ENCODE measurements around the gene KRTAP4-16.
"Not testable (repeated sequence)": the region's sequence is repeated elsewhere in the genome, so short reads cannot be mapped to it uniquely, and the experiment has no call there.

Gene KRTAP4-16

DNA sequence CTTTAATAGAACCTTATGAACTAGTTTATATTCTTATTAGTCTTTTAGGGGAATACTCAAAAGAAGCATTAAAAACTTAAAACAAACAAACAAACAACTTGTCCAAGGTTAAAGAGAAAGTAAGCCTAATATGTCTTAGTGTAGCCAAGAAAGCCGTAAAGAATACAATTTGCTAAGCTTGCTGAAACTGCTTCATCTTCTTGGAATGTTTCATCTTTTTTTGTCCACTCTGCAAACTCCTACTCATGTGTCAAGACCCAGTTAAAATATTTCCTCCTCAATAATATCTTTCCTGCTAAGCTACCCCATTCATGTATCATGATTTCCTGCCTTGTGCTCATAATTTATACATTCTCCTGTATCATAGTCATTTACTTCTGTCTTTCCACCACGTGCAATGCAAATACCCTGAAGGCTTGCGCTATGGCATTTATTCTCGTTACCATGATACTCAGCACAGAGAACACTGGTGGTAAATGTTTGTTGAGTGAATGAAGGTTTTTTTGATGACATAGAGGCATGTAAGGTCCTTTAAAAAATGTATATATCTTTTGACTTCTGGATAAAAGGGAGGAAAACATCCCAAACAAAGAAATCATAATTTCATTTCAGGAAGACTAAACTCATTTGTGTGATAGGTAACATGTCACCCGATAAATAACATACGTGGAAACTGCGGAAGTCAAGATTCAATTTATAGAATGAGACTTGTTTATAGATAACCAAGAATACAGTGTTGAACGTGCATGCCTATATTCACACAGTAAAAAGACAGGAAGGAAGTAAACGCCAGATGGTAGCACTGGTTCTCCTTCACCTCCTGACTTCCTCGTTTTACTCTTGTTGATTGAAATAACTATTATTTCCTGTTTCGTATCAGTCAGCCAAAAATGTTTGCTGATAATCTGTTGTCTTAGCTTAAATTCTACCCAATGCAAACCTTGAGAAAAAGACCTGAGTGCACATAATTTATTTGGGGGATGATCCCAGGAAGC lies 18.0 kb upstream of the KRTAP4-16 start:
- not testable (repeated sequence) for DNase-seq (ENCODE audit: low read depth in 3 of 3)

DNA sequence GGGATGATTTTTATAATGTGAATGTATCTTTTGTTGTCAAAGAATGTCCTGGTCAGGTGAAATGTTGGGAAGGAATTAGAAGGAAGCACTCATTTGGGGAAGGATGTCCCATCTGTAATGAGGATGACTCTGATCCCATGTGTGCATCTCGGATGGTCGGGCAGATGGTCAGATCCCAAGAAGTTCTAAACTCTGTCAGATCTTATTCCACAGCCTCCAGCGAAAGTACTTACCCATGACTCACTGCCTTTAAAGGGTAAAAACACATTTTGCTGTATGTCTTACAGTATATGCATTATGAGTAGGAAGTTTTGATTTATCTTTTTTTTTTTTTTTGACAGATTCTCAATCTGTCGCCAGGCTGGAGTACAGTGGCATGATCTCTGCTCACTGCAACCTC lies 16.7 kb upstream of the KRTAP4-16 start:
- DNase-seq (ENCODE audit: low read depth in 3 of 3), result no peak

DNA sequence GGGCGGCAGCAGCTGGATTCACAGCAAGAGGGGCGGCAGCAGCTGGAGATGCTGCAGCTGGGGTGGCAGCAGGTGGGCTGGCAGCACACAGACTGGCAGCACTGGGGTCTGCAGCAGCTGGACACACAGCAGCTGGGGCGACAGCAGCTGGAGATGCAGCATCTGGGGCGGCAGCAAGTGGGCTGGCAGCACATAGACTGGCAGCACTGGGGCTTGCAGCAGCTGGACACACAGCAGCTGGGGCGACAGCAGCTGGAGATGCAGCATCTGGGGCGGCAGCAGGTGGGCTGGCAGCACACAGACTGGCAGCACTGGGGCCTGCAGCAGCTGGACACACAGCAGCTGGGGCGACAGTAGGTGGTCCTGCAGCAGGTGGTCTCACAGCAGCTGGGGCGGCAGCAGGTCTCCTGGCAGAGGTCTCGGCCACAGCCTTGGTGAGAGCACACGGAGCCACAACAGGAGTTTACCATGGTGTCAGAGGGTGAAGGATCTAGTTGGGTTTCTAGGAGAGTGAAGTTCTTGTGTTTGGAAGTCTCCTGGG lies 15.9 kb upstream of the KRTAP4-16 start, which contains the start of gene KRTAP4-11:
KRTAP4-11 (minus strand) TSS at position 528 of the 541 bp plus-strand sequence; CDS start at position 470, 58 bp downstream.
- DNase-seq (ENCODE audit: low read depth in 3 of 3), result not testable (repeated sequence)

DNA sequence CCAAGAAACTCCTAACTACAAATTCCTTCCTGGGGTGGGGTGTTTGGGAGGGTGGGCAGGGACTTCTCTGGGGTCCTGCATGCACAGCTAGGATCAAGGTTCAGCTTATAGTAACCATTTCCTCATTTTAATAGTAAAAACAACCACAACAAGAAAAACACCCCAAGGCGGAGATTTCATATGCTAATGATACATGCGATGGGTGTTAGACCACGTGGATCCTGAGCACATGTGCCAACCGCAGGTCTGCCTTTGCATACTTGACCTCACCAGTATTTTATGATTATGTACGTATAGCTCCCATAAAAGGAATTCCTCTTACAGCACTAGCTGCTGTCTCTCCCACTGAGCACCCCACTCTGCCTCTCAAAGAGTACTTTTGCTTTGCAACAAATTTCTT lies 14.3 kb upstream of the KRTAP4-16 start:
- DNase-seq (ENCODE audit: low read depth in 3 of 3), result no peak

DNA sequence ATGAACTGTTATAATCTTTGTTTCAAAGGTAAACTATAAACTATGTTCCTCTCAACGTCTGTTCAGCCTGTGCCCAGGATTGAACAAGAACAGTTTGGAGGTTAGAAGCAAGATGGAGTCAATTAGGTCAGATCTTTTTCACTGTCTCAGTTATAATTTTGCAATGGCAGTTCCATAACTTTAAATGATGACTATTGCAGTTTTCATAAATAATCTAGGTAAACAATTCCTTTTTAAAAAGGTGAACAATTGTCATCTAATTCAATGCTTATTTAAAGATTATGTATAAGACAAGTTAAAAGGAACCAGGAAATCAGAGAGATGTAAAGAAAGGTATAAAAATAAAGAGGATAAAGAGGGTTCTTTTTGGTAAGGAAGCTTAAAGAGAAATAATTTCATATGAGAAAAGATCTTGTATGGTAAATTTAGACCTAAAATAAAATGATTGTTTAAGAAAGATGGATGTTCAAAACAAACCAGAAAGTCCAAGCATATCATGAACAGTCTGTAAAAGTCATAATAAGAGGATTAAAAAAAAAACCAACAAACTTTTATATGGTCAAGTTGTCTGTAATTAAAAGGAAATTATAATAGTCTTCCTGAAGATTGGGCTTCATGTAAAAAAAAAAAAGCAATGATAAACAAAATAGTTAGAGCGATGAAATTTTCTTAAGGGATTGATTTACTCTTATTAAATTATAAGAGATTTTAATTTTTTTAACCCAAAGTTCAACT lies 9.3 kb upstream of the KRTAP4-16 start:
- no peak for DNase-seq (ENCODE audit: low read depth in 3 of 3)

DNA sequence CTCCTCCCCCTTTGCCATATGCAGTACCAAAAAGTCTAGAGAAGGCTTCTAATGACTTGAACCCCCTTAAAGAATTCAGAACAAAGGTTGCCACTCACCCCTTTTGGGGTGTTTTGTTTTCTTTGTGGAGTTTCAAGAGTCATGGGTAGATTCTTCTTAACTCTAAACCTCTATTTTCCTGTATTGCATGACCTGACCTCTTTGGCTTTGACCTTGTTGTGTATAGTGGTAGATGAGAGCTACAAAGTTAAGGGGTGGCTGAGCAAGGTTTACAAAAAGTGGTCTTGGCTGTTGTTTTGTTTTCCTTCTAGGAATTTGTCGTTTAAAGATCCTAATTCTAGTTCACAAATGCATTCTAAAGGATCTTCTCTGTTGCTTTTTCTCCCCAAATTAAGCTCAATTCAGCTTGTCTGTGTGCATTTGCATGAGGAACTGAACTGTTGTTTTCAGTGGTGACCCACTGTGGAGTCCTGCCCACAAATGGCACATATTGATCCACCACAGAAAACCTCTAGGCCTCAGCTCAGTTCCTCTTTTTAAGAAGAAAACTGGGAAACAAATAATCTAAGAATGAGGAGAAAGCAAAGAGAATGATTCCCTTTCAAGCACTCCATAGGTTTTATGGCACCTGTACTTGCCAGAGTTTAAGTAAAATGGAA lies 6.8 kb upstream of the KRTAP4-16 start:
- not testable (repeated sequence) for DNase-seq (ENCODE audit: low read depth in 3 of 3)

DNA sequence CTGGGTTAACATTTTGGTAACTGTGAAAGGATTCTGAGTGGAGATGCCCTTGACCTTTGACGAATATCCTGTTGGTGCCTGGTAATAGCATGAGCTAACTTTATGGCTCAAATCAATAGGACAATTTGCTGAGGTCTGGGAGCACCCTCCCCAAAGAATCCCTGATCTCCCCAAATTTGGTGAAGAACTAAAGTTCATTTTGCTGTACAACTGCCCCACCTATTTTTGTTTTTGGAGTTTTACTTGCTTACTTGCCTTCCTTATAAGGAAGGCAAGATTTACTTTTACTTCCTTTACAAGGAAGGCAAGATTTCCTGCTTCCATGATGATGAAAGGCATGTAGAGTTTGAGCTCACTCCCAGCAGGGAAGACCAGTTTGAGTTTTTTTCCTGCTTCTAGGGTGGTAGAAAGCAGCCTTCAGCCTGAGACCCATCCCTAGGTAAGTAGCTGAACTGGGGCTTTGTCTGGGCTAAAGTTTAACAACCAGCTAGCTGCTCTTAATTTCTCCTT lies 6.0 kb upstream of the KRTAP4-16 start:
- no peak for DNase-seq (ENCODE audit: low read depth in 3 of 3)

DNA sequence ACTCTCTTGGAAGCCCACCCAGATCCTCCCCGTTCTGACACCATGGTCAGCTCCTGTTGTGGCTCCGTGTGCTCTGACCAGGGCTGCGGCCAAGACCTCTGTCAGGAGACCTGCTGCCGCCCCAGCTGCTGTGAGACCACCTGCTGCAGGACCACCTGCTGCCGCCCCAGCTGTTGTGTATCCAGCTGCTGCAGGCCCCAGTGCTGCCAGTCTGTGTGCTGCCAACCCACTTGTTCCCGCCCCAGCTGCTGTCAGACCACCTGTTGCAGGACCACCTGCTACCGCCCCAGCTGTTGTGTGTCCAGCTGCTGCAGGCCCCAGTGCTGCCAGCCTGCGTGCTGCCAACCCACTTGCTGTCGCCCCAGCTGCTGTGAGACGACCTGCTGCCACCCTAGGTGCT lies 3.3 kb upstream of the KRTAP4-16 start, which contains the start of gene KRTAP4-9:
KRTAP4-9 (plus strand) TSS at position 43 of the 400 bp plus-strand sequence; CDS start at position 43, 0 bp downstream.
- DNase-seq (ENCODE audit: low read depth in 3 of 3), result not testable (repeated sequence)

DNA sequence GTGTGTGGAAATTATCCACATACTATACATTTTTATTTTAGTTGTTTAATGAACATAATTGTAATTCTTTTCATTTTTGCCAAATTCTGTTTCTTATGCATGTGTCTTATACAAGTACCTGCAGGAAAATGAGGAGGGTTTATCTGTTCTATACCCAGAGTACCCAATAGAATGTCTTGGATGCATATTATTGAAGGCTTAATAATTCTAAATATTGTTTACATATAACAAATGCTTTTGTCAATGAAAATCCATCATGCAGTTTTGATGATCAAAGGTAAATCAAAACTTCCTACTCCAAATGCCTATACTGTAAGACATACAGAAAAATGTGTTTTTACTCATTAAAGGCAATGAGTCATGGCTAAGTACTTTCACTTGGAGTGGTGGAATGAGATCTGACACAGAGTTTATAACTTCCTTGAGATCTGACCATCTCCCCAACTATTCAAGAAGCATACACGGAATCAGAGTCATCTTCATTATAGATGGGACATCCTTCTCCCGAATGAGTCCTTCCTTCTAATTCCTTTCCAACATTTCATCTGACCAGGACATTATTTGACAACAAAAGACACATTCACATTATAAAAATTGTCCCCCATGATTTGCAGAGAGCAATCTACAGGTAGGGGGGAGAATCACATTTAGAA lies 2.5 kb upstream of the KRTAP4-16 start:
- DNase-seq (ENCODE audit: low read depth in 3 of 3), result not testable (repeated sequence)

DNA sequence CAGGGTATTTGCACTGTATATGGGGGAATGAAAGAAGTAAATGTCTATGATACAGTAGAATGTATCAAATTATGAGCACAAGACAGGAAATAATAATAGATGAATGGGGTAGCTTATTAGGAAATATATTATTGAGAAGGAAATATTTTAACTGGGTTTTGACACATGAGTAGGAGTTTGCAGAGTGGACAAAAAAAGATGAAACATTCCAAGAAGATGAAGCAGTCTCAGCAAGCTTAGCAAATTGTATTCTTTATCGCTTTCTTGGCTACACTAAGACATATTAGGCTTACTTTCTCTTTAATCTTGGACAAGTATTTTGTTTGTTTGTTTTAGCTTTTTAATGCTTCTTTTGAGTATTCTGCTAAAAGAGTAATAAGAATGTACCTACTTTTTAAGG lies 1.9 kb upstream of the KRTAP4-16 start:
- no peak for DNase-seq (ENCODE audit: low read depth in 3 of 3)

DNA sequence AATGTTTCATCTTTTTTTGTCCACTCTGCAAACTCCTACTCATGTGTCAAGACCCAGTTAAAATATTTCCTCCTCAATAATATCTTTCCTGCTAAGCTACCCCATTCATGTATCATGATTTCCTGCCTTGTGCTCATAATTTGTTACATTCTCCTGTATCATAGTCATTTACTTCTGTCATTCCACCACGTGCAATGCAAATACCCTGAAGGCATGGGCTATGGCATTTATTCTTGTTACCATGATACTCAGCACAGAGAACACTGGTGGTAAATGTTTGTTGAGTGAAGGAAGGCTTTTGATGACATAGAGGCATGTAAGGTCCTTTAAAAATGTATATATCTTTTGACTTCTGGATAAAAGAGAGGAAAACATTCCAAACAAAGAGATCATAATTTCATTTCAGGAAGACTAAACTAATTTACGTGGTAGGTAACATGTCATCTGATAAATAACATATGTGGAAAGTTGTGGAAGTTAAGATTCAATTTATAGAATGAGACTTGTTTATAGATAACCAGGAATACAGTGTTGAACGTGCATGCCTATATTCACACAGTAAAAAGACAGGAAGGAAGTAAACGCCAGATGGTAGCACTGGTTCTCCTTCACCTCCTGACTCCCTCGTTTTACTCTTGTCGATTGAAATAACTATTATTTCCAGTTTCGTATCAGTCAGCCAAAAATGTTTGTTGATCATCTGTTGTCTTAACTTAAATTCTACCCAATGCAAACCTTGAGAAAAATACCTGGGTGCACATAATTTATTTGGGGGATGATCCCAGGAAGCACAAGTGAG lies 2.1 kb downstream of the KRTAP4-16 start:
- not testable (repeated sequence) for DNase-seq (ENCODE audit: low read depth in 3 of 3)

DNA sequence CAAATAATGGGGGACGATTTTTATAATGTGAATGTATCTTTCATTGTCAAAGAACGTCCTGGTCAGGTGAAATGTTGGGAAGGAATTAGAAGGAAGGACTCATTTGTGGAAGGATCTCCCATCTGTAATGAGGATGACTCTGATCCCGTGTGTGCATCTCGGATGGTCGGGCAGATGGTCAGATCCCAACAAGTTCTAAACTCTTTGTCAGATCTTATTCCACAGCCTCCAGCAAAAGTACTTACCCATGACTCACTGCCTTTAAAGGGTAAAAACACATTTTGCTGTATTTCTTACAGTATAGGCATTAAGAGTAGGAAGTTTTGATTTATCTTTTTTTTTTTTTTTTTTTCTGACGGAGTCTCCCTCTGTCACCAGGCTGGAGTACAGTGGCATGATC lies 3.5 kb downstream of the KRTAP4-16 start:
- DNase-seq (ENCODE audit: low read depth in 3 of 3), result no peak

DNA sequence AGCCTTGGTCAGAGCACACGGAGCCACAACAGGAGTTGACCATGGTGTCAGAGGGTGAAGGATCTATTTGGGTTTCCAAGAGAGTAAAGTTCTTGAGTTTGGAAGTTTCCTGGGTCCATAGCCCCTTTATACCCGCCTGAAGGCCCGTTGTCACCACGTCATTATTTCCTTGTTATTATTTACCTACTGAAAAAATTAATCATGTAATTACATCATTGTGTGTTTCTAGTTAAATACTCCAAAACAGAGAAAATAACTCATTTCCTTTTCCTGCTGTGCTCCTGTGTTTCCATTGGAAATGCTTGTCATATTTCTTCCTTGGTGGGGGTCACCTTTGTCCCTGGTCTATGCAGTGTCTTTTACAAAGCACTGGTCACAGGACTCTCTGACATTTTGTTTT lies 4.0 kb downstream of the KRTAP4-16 start, which contains the start of gene KRTAP4-8:
KRTAP4-8 (minus strand) TSS at position 101 of the 400 bp plus-strand sequence; CDS start at position 43, 58 bp downstream.
- no peak for DNase-seq (ENCODE audit: low read depth in 3 of 3)

DNA sequence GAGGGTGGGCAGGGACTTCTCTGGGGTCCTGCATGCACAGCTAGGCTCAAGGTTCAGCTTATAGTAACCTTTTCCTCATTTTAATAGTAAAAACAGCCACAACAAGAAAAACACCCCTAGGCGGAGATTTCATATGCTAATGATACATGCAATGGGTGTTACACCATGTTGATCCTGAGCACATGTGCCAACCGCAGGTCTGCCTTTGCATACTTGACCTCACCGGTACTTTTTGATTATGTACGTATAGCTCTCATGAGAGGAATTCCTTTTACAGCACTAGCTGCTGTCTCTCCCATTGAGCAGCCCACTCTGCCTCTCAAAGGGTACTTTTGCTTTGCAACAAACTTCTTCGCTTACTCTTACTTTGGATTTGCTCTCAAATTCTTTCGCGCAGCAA lies 6.0 kb downstream of the KRTAP4-16 start:
- no peak for DNase-seq (ENCODE audit: low read depth in 3 of 3)

DNA sequence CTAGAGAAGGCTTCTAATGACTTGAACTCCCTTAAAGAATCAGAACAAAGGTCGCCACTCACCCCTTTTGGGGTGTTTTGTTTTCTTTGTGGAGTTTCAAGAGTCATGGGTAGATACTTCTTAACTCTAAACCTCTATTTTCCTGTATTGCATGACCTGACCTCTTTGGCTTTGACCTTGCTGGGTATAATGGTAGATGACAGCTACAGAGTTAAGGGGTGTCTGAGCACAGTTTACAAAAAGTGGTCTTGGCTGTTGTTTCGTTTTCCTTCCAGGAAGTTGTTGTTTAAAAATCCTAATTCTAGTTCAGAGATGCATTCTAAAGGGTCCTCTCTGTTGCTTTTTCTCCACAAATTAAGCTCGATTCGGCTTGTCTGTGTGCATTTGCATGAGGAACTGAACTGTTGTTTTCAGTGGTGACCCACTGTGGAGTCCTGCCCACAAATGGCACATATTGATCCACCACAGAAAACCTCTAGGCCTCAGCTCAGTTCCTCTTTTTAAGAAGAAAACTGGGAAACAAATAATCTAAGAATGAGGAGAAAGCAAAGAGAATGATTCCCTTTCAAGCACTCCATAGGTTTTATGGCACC lies 13.2 kb downstream of the KRTAP4-16 start:
- DNase-seq (ENCODE audit: low read depth in 3 of 3), result not testable (repeated sequence)

DNA sequence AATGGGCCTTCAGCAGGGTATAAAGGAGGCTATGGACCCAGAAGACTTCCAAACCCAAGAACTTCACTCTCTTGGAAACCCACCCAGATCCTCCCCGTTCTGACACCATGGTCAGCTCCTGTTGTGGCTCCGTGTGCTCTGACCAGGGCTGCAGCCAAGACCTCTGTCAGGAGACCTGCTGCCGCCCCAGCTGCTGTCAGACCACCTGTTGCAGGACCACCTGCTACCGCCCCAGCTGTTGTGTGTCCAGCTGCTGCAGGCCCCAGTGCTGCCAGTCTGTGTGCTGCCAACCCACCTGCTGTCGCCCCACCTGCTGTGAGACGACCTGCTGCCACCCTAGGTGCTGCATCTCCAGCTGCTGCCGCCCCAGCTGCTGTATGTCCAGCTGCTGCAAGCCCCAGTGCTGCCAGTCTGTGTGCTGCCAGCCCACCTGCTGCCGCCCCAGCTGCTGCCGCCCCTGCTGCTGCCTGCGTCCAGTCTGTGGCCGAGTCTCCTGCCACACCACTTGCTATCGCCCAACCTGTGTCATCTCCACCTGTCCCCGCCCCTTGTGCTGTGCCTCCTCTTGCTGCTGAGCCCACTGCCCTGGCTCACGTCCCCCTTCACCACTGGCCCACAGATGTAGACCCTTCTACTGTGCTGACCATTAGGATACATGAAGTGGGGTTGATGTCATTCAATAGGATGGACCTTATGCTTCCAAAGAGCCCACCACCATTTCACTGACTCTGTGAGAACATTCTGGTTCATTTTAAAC lies 17.7 kb downstream of the KRTAP4-16 start, which contains the start of gene KRTAP4-7:
KRTAP4-7 (plus strand) TSS at position 51 of the 757 bp plus-strand sequence; CDS start at position 108, 57 bp downstream.
- DNase-seq (ENCODE audit: low read depth in 3 of 3), result not testable (repeated sequence)

DNA sequence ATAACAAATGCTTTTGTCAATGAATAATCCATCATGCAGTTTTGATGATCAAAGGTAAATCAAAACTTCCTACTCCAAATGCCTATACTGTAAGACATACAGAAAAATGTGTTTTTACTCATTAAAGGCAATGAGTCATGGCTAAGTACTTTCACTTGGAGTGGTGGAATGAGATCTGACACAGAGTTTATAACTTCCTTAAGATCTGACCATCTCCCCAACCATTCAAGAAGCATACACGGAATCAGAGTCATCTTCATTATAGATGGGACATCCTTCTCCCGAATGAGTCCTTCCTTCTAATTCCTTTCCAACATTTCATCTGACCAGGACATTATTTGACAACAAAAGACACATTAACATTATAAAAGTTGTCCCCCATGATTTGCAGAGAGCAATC lies 18.6 kb downstream of the KRTAP4-16 start:
- not testable (repeated sequence) for DNase-seq (ENCODE audit: low read depth in 3 of 3)

DNA sequence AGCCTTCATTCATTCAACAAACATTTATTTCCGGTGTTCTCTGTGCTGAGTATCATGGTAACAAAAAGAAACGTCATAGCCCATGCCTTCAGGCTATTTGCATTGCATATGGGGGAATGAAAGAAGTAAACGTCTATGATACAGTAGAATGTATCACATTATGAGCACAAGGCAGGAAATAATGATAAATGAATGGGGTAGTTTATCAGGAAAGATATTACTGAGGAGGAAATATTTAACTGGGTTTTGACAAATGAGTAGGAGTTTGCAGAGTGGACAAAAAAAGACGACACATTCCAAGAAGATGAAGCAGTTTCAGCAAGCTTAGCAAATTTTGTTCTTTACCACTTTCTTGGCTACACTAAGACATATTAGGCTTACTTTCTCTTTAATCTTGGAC lies 19.4 kb downstream of the KRTAP4-16 start:
- no peak for DNase-seq (ENCODE audit: low read depth in 3 of 3)

All from stimulated activated CD4-positive, alpha-beta T cell treated with anti-CD3 and anti-CD28 coated beads, TNF-alpha, amount 100 ng/mL, for 24 hours (primary cell).